ENCODE measurements around the gene ANXA5. TPM values are rescaled to one million over a fixed set of nuclear protein-coding genes. Genes with fewer than 3 reads are reported as not detected.

The ANXA5 gene
- polyA plus RNA-seq, 1 of the 3 experiments (the other 2 are of a cell fraction): 379 TPM

GRCh38 chr4:121674696-121675095, 22.1 kb downstream of the ANXA5 start:
- ChIA-PET POLR2A (no interaction called here), CTCF (no interaction called here)
- H3K9ac ChIP-seq: no peak overlapping the region
- H3K4me1 ChIP-seq (ENCODE audit: control insufficient read depth in 1 of 2, insufficient read depth in 2 of 2, low read depth in 1 of 2, low read length in 1 of 2): peaks cover 0 to 24% of the 10 kb centered on the region in 2 experiments; a peak in 3 of 4 replicates
- WGBS (ENCODE audit: low lambda C conversion rate): 89% methylated on average over 2 of the region's 2 CpGs
- no peak for DNase-seq
- TF ChIP-seq CHD2 (IDR thresholded peaks at IDR 0.05; ENCODE audit: low read length, partially characterized antibody) (no peak), RXRA (IDR thresholded peaks at IDR 0.05; ENCODE audit: borderline replicate concordance, low read depth) (no peak), EP300 (IDR thresholded peaks at IDR 0.05; ENCODE audit: borderline replicate concordance in 1 of 2, low read depth in 1 of 2, low read length in 1 of 2) (no peak), CTCF (IDR thresholded peaks at IDR 0.05) (no peak), ZBTB33 (IDR thresholded peaks at IDR 0.05; ENCODE audit: borderline replicate concordance, low read depth) (no peak), GATA2 (CRISPR knock-in tag; IDR thresholded peaks at IDR 0.05) (no peak), NRF1 (IDR thresholded peaks at IDR 0.05; ENCODE audit: low read depth, low read length) (no peak), RFX5 (IDR thresholded peaks at IDR 0.05; ENCODE audit: low read length) (no peak), FOXM1 (IDR thresholded peaks at IDR 0.05; ENCODE audit: low read depth) (no peak), ELF1 (IDR thresholded peaks at IDR 0.05) (no peak), REST (IDR thresholded peaks at IDR 0.05; ENCODE audit: low read depth, low read length) (no peak), MAX (IDR thresholded peaks at IDR 0.05; ENCODE audit: low read depth) (no peak), MEF2A (IDR thresholded peaks at IDR 0.05; ENCODE audit: borderline replicate concordance, low read depth) (no peak), USF1 (IDR thresholded peaks at IDR 0.05; ENCODE audit: borderline replicate concordance, low read depth) (no peak)
- H3F3A ChIP-seq (replicated peaks; ENCODE audit: insufficient read depth): peaks cover 36% of the 10 kb centered on the region
- no peak overlapping the region for H3K27ac ChIP-seq (ENCODE audit: low read depth in 2 of 2, low read length in 1 of 2)
- no peak overlapping the region for H2AFZ ChIP-seq (ENCODE audit: low read depth)
- no peak overlapping the region for H3K4me2 ChIP-seq
- H3K4me3 ChIP-seq (ENCODE audit: low read depth in 2 of 2, low read length in 1 of 2): no peak overlapping the region
- H3K79me2 ChIP-seq (ENCODE audit: insufficient read depth): peaks cover 19% of the 10 kb centered on the region
- no peaks in the 10 kb centered on the region for H3K9me3 ChIP-seq
- H3K9me2 ChIP-seq: no peaks in the 10 kb centered on the region
- H3K27me3 ChIP-seq (ENCODE audit: insufficient read depth): no peaks in the 10 kb centered on the region
- peaks cover 78 to 86% of the 10 kb centered on the region in 2 experiments for H3K36me3 ChIP-seq (replicated peaks in 1 of 2; ENCODE audit: control insufficient read depth in 1 of 2, insufficient read depth in 2 of 2, low read length in 1 of 2)
- H4K20me1 ChIP-seq (ENCODE audit: insufficient read depth): no peaks in the 10 kb centered on the region
